Measurements from ENCODE around the gene RGMB.

The RGMB gene

GRCh38 chr5:98816582-98817222 lies 43.2 kb downstream of the RGMB start:
- no peak for DNase-seq (ENCODE audit: low read depth in 4 of 4, low spot score in 1 of 4)

- DNase-seq (ENCODE audit: low read depth in 4 of 4, low spot score in 1 of 4) = no peak
These were observed 52.3 kb downstream of the RGMB start for GRCh38 chr5:98825582-98826375.

DNA sequence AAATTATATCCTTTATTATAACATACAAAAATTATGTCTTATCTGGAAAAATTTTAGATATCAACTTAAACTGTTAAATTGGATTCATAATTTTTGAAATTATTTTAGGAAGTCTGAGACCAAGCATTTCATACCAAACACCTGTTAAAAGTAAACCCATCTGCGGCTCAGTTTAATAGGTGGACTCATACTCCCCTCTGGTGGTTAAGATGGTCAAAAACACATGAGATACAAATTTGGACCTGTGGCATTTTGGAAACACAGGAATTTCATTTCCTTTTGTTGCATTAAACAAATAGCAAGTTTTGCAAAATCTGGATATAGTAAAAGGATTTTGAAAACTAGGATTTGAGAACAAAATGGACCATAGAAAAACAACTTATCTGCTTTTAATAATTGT lies 53.7 kb downstream of the RGMB start:
- DNase-seq (ENCODE audit: low read depth in 4 of 4, low spot score in 1 of 4) = no peak

DNA sequence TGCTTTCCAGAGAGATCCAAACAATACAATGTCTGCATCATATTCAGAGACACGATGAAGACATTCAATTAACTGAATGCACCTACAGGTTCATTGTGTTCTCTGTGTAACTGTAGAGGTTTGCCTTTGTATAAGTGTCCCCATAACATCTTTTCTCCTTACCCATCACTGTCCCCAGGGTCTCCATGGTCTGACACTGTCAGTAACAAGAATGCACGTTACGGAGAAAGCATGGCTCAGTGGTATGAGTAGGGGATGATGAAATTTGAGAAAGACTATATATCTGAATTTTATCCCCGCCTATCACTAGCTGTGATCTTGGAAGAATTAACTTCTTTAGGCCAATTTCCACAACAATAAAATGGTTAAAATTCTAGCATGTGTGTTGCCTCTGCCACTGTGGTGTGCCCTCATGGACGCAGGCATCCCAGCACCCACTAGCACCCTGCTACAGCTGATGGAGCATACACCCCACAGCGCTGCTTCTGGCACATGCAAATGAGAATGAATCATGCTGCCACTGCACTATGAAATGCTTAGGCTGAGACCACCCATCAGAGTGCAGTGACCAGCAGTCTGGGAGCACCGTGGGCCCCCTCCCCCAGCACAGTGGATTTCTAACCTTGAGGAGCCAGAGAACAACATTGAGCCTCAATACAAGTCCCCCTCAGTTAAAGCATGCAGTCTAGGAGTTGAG lies 54.3 kb downstream of the RGMB start:
- DNase-seq (ENCODE audit: low read depth in 4 of 4, low spot score in 1 of 4) = no peak

GRCh38 chr5:98836175-98836574 lies 62.7 kb downstream of the RGMB start:
- DNase-seq (ENCODE audit: low read depth in 4 of 4, low spot score in 1 of 4) = no peak

GRCh38 chr5:98839469-98840383 lies 66.3 kb downstream of the RGMB start:
- no peak for DNase-seq (ENCODE audit: low read depth in 4 of 4, low spot score in 1 of 4)

DNA sequence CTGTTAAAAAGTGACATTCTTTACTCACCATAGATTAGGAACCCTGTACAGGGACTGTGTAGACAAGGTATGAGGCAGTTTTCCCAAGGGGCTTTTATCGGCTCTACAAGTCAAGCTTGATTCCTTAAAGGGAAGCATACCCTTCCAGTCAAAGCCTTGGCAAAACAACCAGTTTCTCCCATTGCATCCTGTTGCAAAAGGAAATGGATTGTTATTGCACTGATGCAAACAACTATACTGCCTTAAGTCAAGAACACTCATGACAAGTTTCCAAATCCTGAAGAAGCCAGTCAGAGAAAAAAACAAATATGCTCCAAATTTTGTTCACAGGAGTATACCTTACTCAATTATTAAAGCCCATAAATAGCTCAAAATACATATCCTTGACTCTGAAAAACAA lies 67.5 kb downstream of the RGMB start:
- DNase-seq (ENCODE audit: low read depth in 4 of 4, low spot score in 1 of 4) = no peak

DNA sequence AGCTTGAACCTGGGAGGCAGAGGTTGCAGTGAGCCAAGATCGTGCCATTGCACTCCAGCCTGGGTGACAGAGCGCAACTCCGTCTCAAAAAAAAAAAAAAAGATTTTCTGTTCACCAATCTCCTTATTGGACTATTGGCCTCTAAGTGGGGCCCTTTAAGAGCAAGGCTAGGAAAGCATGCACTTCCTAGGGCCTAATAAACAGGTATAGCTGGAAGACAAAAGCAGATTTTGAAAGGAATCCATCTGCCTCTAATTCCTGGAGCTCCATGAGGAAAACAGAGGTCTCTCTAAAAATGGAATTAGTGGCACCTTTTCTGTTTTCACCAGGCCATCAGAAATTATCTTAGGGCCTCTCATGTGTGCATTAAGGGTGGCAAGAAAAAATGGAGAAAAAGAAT lies 70.0 kb downstream of the RGMB start:
- no peak for DNase-seq (ENCODE audit: low read depth in 4 of 4, low spot score in 1 of 4)

DNA sequence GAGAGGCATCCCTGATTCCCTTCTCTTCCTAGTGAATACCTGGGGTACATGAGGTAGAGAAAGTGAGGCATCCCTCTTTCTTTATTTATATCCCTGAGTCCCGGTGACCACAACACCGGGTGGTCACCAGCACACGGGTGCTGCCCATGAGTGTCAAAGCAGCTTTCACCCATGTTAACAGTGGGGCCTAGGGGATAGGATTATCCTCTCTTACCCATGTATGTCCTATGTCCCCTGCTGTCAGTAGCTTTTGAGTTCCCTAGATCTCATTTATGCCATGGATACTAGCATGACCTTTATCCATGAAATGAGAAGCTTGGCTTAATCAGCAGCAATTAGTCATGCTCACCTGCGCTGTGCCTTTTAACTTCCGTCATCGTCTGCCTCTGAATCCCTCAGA lies 71.4 kb downstream of the RGMB start:
- DNase-seq (ENCODE audit: low read depth in 4 of 4, low spot score in 1 of 4) = no peak

GRCh38 chr5:98845878-98846277 lies 72.4 kb downstream of the RGMB start:
- DNase-seq (ENCODE audit: low read depth in 4 of 4, low spot score in 1 of 4) = no peak

All from stimulated activated CD4-positive, alpha-beta T cell treated with anti-CD3 and anti-CD28 coated beads, Interleukin-1b, Interleukin-23, amount 100 ng/mL, for 24 hours (primary cell).